ENCODE results near the gene NINJ1. TPM values are rescaled to one million over a fixed set of nuclear protein-coding genes. Genes with fewer than 3 reads are reported as not detected.

The NINJ1 gene
- total and polyA plus RNA-seq, 2 of the 13 experiments (the other 11 are each of a cell fraction or from before 2014, with no cell fraction given): 81.2 to 92.1 TPM

DNA sequence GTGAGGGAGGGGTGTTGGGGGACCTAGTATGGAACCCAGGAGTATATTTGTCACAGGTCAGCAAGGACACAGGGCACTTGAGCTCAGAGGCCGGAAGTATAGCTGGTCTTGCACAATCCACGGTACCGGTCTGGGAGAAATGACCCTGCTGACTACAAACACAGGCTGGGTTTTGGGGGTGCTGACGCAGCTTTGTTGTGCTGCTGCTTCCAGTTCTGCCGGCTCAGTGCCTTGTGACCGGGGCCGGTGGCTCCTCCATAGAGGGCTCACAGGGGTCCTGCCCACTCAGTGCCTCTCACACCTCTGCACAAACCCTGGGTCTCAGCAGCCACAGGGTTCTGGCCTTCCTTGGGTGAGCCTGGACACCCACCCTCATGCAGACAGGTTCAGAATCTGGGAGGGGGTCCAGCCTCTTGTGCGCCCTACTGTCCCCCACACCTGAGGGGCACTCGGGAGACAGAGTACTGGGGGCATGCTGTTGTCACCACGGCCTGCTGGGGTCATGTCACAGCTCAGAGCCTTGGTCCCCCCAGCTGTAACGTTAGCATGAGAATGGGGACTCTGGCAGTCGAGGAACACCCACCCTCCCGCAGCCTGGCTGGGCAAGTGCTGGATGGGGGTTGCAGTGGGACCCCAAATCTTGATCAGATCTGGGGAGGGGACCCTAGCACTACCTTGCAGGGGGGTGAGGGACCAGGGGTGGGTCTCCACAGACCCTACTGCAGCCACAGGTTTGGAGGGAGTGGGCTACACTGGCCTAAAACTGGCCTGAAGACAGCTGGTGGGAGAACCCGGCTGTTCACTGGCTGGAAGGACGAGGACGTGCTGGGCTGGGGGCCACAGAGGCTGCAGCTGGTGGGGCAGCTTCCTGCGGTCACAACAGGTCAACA, 17.7 kb downstream of the NINJ1 start (continued):
- TF ChIP-seq, protein P1, sequence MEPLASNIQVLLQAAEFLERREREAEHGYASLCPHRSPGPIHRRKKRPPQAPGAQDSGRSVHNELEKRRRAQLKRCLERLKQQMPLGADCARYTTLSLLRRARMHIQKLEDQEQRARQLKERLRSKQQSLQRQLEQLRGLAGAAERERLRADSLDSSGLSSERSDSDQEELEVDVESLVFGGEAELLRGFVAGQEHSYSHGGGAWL (CRISPR knock-in tag; IDR thresholded peaks at IDR 0.05): peak; percentile 67; the same call in 1 of the 2 replicates
- TF ChIP-seq ZNF263 (CRISPR knock-in tag; IDR thresholded peaks at IDR 0.05) (peak; percentile 32; the same call in 1 of the 2 replicates), KLF9 (CRISPR knock-in tag; IDR thresholded peaks at IDR 0.05; ENCODE audit: low read depth) (no peak), KLF13 (CRISPR knock-in tag; IDR thresholded peaks at IDR 0.05) (no peak), ZNF205 (CRISPR knock-in tag; IDR thresholded peaks at IDR 0.05) (0 out of 2 replicates have a peak, but pooled peaks have one; percentile 24), HMG20B (CRISPR knock-in tag; conservative IDR thresholded peaks at IDR 0.05) (no peak), ZNF614 (CRISPR knock-in tag; IDR thresholded peaks at IDR 0.05; ENCODE audit: borderline replicate concordance) (peak; percentile 65; the same call in 1 of the 2 replicates), ZNF629 (CRISPR knock-in tag; conservative IDR thresholded peaks at IDR 0.05) (no peak), IRX3 (CRISPR knock-in tag; IDR thresholded peaks at IDR 0.05; ENCODE audit: borderline replicate concordance, low read depth) (no peak), PCBP1 (IDR thresholded peaks at IDR 0.05; ENCODE audit: borderline replicate concordance, low read depth, low read length) (0 out of 2 replicates have a peak, but pooled peaks have one; percentile 81), MXD4 (CRISPR knock-in tag; IDR thresholded peaks at IDR 0.05) (no peak), NFATC3 (CRISPR knock-in tag; IDR thresholded peaks at IDR 0.05) (no peak), RARA (CRISPR knock-in tag; IDR thresholded peaks at IDR 0.05) (peak; percentile 90)
- TF ChIP-seq, protein P2, sequence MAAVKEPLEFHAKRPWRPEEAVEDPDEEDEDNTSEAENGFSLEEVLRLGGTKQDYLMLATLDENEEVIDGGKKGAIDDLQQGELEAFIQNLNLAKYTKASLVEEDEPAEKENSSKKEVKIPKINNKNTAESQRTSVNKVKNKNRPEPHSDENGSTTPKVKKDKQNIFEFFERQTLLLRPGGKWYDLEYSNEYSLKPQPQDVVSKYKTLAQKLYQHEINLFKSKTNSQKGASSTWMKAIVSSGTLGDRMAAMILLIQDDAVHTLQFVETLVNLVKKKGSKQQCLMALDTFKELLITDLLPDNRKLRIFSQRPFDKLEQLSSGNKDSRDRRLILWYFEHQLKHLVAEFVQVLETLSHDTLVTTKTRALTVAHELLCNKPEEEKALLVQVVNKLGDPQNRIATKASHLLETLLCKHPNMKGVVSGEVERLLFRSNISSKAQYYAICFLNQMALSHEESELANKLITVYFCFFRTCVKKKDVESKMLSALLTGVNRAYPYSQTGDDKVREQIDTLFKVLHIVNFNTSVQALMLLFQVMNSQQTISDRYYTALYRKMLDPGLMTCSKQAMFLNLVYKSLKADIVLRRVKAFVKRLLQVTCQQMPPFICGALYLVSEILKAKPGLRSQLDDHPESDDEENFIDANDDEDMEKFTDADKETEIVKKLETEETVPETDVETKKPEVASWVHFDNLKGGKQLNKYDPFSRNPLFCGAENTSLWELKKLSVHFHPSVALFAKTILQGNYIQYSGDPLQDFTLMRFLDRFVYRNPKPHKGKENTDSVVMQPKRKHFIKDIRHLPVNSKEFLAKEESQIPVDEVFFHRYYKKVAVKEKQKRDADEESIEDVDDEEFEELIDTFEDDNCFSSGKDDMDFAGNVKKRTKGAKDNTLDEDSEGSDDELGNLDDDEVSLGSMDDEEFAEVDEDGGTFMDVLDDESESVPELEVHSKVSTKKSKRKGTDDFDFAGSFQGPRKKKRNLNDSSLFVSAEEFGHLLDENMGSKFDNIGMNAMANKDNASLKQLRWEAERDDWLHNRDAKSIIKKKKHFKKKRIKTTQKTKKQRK (IDR thresholded peaks at IDR 0.05; ENCODE audit: low read length): no peak
- TF ChIP-seq, protein P3, sequence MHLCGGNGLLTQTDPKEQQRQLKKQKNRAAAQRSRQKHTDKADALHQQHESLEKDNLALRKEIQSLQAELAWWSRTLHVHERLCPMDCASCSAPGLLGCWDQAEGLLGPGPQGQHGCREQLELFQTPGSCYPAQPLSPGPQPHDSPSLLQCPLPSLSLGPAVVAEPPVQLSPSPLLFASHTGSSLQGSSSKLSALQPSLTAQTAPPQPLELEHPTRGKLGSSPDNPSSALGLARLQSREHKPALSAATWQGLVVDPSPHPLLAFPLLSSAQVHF (CRISPR knock-in tag; IDR thresholded peaks at IDR 0.05): no peak
- TF ChIP-seq, protein P4, sequence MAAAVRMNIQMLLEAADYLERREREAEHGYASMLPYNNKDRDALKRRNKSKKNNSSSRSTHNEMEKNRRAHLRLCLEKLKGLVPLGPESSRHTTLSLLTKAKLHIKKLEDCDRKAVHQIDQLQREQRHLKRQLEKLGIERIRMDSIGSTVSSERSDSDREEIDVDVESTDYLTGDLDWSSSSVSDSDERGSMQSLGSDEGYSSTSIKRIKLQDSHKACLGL (CRISPR knock-in tag; IDR thresholded peaks at IDR 0.05): no peak
- TF ChIP-seq, protein P5, sequence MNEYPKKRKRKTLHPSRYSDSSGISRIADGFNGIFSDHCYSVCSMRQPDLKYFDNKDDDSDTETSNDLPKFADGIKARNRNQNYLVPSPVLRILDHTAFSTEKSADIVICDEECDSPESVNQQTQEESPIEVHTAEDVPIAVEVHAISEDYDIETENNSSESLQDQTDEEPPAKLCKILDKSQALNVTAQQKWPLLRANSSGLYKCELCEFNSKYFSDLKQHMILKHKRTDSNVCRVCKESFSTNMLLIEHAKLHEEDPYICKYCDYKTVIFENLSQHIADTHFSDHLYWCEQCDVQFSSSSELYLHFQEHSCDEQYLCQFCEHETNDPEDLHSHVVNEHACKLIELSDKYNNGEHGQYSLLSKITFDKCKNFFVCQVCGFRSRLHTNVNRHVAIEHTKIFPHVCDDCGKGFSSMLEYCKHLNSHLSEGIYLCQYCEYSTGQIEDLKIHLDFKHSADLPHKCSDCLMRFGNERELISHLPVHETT (CRISPR knock-in tag; conservative IDR thresholded peaks at IDR 0.05): no peak; the same call in 1 of the 2 replicates
- TF ChIP-seq, protein P6, sequence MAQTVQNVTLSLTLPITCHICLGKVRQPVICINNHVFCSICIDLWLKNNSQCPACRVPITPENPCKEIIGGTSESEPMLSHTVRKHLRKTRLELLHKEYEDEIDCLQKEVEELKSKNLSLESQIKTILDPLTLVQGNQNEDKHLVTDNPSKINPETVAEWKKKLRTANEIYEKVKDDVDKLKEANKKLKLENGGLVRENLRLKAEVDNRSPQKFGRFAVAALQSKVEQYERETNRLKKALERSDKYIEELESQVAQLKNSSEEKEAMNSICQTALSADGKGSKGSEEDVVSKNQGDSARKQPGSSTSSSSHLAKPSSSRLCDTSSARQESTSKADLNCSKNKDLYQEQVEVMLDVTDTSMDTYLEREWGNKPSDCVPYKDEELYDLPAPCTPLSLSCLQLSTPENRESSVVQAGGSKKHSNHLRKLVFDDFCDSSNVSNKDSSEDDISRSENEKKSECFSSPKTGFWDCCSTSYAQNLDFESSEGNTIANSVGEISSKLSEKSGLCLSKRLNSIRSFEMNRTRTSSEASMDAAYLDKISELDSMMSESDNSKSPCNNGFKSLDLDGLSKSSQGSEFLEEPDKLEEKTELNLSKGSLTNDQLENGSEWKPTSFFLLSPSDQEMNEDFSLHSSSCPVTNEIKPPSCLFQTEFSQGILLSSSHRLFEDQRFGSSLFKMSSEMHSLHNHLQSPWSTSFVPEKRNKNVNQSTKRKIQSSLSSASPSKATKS (CRISPR knock-in tag; IDR thresholded peaks at IDR 0.05): no peak
- TF ChIP-seq, protein P7, sequence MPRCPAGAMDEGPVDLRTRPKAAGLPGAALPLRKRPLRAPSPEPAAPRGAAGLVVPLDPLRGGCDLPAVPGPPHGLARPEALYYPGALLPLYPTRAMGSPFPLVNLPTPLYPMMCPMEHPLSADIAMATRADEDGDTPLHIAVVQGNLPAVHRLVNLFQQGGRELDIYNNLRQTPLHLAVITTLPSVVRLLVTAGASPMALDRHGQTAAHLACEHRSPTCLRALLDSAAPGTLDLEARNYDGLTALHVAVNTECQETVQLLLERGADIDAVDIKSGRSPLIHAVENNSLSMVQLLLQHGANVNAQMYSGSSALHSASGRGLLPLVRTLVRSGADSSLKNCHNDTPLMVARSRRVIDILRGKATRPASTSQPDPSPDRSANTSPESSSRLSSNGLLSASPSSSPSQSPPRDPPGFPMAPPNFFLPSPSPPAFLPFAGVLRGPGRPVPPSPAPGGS (CRISPR knock-in tag; IDR thresholded peaks at IDR 0.05): no peak
